Cardiac muscle cell (in vitro differentiated cells and primary cell): ENCODE measurements around the gene RPS15. TPM values are rescaled to one million over a fixed set of nuclear protein-coding genes. Genes with fewer than 3 reads are reported as not detected.
A peak's percentile ranks its signal among the peaks of the same experiment; 100 is the strongest.

Experiments used
- DNase-seq, 2 donors: peaks; one replicate each; pipeline versions ENCODE4 v3.0.0 to v3.0.0-alpha.2; 2010 to 2017; ENCODE audit warnings: low read depth in 1 of 2, low spot score in 1 of 2
- H3K27ac ChIP-seq: fragments of 200-600 bp; sonication (generic); 2 replicates; pipeline ENCODE4 v1.5.1; 2016
- H3K27me3 ChIP-seq: fragments of 200-600 bp; sonication (generic); 2 replicates; pipeline ENCODE4 v1.6.0; 2016; ENCODE audit warnings: control low read depth
- H3K36me3 ChIP-seq: fragments of 200-600 bp; sonication (generic); 2 replicates; pipeline ENCODE4 v1.5.1; 2016; ENCODE audit warnings: control low read depth
- H3K4me1 ChIP-seq: fragments of 200-600 bp; sonication (generic); 2 replicates; pipeline ENCODE4 v1.8.1; 2017; ENCODE audit warnings: low read depth, mild to moderate bottlenecking, mixed run types
- H3K4me3 ChIP-seq: fragments of 200-600 bp; sonication (generic); 2 replicates; pipeline ENCODE4 v1.5.1; 2016; ENCODE audit warnings: mild to moderate bottlenecking
- H3K9me3 ChIP-seq: fragments of 200-600 bp; sonication (generic); 2 replicates; pipeline ENCODE4 v1.5.1; 2017; ENCODE audit warnings: low read depth, mild to moderate bottlenecking, control low read depth
- CTCF ChIP-seq: IDR thresholded peaks from 2 replicates; pipeline ENCODE4 v1.5.1; 2012; ENCODE audit warnings: low read depth, mild to moderate bottlenecking, low read length
- polyA plus RNA-seq: library from polyadenylated mRNA; unstranded; fragments of >200 nt; fragmentation: Nextera tagmentation; extraction: Ambion mirVana; gene quantifications from 2 replicates; pipeline ENCODE4 v1.2.1, GENCODE V29; 2016
- total RNA-seq: library from RNA; depleted of rRNA; stranded (reverse); fragments of >200 nt; gene quantifications from 2 replicates; pipeline ENCODE4 v1.2.3, GENCODE V29; 2016

The RPS15 gene
- total and polyA plus RNA-seq, 2 experiments from 2014 or later: 1,129 to 6,817 TPM

DNA sequence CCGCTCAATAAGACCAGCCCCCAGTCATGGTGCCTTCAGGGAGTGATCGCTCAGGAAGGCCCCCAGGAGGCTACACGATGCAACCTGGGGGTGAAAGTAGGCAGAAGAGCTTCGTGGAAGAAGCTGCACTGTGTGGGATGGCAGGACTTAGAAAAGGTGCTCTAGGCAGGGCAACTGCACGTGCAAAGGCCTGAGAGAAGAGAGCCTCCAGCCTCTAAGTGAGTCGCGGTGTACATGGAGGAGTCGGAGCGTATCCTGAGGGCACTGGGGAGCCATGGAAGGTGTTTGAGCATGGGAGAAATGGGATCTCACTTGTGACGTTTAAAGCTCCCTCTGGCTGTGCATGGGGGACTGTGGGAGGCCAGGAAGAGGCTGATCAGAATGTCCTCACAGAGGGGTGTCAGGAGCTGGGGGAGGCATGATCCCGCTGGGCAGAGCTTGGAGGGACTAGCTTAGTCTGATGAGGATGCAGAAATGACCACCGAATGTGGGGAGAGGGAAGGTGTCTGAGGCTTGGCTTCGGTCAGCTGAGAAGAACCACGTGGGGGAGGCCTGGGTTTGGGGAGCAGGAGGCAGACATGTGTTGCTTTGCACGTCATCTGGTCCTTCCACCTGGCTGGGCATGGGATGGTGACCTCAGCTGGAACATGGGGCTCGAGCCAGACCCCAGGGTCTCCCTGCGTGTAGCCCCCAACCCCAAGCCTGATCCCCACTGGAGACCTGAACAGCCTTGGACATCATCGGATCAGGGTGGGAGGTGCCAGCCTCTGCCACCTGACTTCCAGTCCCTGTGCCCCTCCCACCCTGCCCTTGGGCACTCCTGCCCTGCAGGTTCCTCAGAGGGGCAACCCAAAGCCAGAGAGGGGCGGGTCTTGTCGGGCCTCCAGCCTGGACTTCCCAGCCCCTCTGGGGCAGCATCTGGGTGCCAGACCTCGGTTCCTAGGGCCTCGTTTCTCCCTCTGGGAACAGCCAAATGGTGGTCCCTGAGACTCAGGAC, 12.8 kb downstream of the RPS15 start:
- Histone ChIP-seq H3K4me3 (no peak overlapping the region), H3K36me3 (no peaks in the 10 kb centered on the region), H3K9me3 (no peaks in the 10 kb centered on the region), H3K4me1 (peaks cover 5% of the 10 kb centered on the region), H3K27me3 (peaks cover 100% of the 10 kb centered on the region), H3K27ac (no peak overlapping the region)
- TF ChIP-seq CTCF: no peak
- no peak for DNase-seq

GRCh38 chr19:1451916-1452801, 14.0 kb downstream of the RPS15 start:
- no peaks in the 10 kb centered on the region for H3K36me3 ChIP-seq
- H3K27ac ChIP-seq: no peak overlapping the region
- H3K9me3 ChIP-seq: no peaks in the 10 kb centered on the region
- H3K27me3 ChIP-seq: peaks cover 100% of the 10 kb centered on the region
- no peak for DNase-seq
- no peak overlapping the region for H3K4me3 ChIP-seq
- TF ChIP-seq CTCF: no peak
- no peaks in the 10 kb centered on the region for H3K4me1 ChIP-seq

- Histone ChIP-seq H3K27ac (no peak overlapping the region), H3K4me3 (no peak overlapping the region), H3K36me3 (no peaks in the 10 kb centered on the region), H3K9me3 (no peaks in the 10 kb centered on the region), H3K4me1 (no peaks in the 10 kb centered on the region), H3K27me3 (peaks cover 98% of the 10 kb centered on the region)
- TF ChIP-seq CTCF: no peak
- DNase-seq: no peak
Measured at GRCh38 chr19:1452802-1453524, 14.8 kb downstream of the RPS15 start.

- DNase-seq: peak in 1 of 2 donors; percentile 36
- H3K27me3 ChIP-seq: peaks cover 98% of the 10 kb centered on the region
- H3K4me3 ChIP-seq: no peak overlapping the region
- no peaks in the 10 kb centered on the region for H3K36me3 ChIP-seq
- no peak for TF ChIP-seq CTCF
- H3K4me1 ChIP-seq: no peaks in the 10 kb centered on the region
- no peak overlapping the region for H3K27ac ChIP-seq
- no peaks in the 10 kb centered on the region for H3K9me3 ChIP-seq
Measured at GRCh38 chr19:1453525-1454364, 15.5 kb downstream of the RPS15 start.
